ENCODE measurements around the gene CASKIN2. TPM values are rescaled to one million over a fixed set of nuclear protein-coding genes. Genes with fewer than 3 reads are reported as not detected.
"Not testable (repeated sequence)": the region's sequence is repeated elsewhere in the genome, so short reads cannot be mapped to it uniquely, and the experiment has no call there.

The CASKIN2 gene
- total and polyA plus RNA-seq, 10 of the 15 experiments (the other 5 are each of a cell fraction or from before 2014, with no cell fraction given): 0.02 to 2.7 (median 0.44) TPM; not detected in 1

- ChIA-PET RAD21 (ENCODE audit: unreplicated experiment) (no interaction called here), SMC1A (ENCODE audit: uncharacterized antibody, unreplicated experiment) (interaction anchor here (0.6 kb wide), 1 partner anchor 14 kb away, joined by 3 read pairs; no protein-coding TSS in a partner anchor), CTCF (interaction anchor here (1.0 kb wide), 1 partner anchor 158 kb away, joined by 3 read pairs; no protein-coding TSS in a partner anchor), POLR2A (interaction anchor here (0.7 kb wide), 1 partner anchor 129 kb away, joined by 3 read pairs; no protein-coding TSS in a partner anchor)
- no peaks in the 10 kb centered on the region for H4K20me1 ChIP-seq (ENCODE audit: control insufficient read depth, insufficient read depth)
- no peaks in the 10 kb centered on the region for H3K4me1 ChIP-seq (ENCODE audit: control insufficient read depth, insufficient read depth, low read length)
- in situ Hi-C loops (cut with MboI): no loop called here
- no peak overlapping the region for H2AFZ ChIP-seq (ENCODE audit: control insufficient read depth, low read depth, low read length)
- H3K79me2 ChIP-seq (ENCODE audit: control insufficient read depth, insufficient read depth, low read length): no peaks in the 10 kb centered on the region
- H3K27me3 ChIP-seq (replicated peaks in 1 of 2; ENCODE audit: control insufficient read depth in 2 of 2, insufficient read depth in 2 of 2, low read length in 1 of 2): no peaks in the 10 kb centered on the region
- BruUV-seq (replicated peaks): no TSS peak
- TF ChIP-seq ESRRA (IDR thresholded peaks at IDR 0.05; ENCODE audit: low read length) (no peak), MEF2A (IDR thresholded peaks at IDR 0.05; ENCODE audit: insufficient read depth, low read depth, low read length) (no peak), NBN (IDR thresholded peaks at IDR 0.05) (no peak), ZBED1 (IDR thresholded peaks at IDR 0.05; ENCODE audit: borderline replicate concordance) (no peak), WRNIP1 (IDR thresholded peaks at IDR 0.05; ENCODE audit: borderline replicate concordance, low read depth, low read length) (no peak), SPI1 (IDR thresholded peaks at IDR 0.05; ENCODE audit: borderline replicate concordance, insufficient read depth, low read depth, low read length) (no peak)
- TF ChIP-seq, protein P1, sequence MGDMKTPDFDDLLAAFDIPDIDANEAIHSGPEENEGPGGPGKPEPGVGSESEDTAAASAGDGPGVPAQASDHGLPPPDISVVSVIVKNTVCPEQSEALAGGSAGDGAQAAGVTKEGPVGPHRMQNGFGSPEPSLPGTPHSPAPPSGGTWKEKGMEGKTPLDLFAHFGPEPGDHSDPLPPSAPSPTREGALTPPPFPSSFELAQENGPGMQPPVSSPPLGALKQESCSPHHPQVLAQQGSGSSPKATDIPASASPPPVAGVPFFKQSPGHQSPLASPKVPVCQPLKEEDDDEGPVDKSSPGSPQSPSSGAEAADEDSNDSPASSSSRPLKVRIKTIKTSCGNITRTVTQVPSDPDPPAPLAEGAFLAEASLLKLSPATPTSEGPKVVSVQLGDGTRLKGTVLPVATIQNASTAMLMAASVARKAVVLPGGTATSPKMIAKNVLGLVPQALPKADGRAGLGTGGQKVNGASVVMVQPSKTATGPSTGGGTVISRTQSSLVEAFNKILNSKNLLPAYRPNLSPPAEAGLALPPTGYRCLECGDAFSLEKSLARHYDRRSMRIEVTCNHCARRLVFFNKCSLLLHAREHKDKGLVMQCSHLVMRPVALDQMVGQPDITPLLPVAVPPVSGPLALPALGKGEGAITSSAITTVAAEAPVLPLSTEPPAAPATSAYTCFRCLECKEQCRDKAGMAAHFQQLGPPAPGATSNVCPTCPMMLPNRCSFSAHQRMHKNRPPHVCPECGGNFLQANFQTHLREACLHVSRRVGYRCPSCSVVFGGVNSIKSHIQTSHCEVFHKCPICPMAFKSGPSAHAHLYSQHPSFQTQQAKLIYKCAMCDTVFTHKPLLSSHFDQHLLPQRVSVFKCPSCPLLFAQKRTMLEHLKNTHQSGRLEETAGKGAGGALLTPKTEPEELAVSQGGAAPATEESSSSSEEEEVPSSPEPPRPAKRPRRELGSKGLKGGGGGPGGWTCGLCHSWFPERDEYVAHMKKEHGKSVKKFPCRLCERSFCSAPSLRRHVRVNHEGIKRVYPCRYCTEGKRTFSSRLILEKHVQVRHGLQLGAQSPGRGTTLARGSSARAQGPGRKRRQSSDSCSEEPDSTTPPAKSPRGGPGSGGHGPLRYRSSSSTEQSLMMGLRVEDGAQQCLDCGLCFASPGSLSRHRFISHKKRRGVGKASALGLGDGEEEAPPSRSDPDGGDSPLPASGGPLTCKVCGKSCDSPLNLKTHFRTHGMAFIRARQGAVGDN (IDR thresholded peaks at IDR 0.05): no peak
- no peak overlapping the region for H3K4me2 ChIP-seq (ENCODE audit: control insufficient read depth, insufficient read depth)
- H3K9me3 ChIP-seq (replicated peaks; ENCODE audit: control insufficient read depth, insufficient read depth, low read length): no peaks in the 10 kb centered on the region
- no peak overlapping the region for H3K4me3 ChIP-seq
- ATAC-seq: no peak
- no peak overlapping the region for H3K9ac ChIP-seq (ENCODE audit: control insufficient read depth, insufficient read depth, low read length)
- no peak for DNase-seq (ENCODE audit: low read depth, low spot score)
- intact Hi-C loops (cut with micrococcal nuclease; ENCODE audit: unreplicated experiment): no loop called here
- no peak for FAIRE-seq
- H3K27ac ChIP-seq (ENCODE audit: control insufficient read depth, insufficient read depth): no peak overlapping the region
- H3K36me3 ChIP-seq (ENCODE audit: control insufficient read depth in 2 of 2, insufficient read depth in 2 of 2, low read length in 1 of 2): peaks cover 3% of the 10 kb centered on the region in 2 experiments; a peak in 3 of 4 replicates
- 65% methylated on average over 7 of the region's 7 CpGs for WGBS (ENCODE audit: insufficient coverage, insufficient replicate concordance, low lambda C conversion rate, missing lambda C conversion rate)
These were observed 36.8 kb downstream of the CASKIN2 start for GRCh38 chr17:75478508-75478907.

DNA sequence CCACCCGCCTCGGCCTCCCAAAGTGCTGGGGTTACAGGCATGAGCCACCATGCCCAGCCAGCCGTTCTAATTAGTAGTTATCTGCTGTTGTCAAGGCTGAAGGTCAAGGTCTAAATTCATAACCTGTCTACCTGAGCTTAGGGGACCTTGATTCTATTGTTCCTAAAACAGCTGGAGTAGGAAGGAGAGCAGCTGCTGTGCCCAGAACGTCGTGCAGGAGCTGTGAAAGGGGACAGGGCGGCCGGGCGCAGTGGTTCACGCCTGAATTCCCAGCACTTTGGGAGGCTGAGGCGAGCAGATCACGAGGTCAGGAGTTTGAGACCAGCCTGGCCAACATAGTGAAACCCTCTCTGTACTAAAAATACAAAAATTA lies 37.9 kb downstream of the CASKIN2 start:
- H3K9ac ChIP-seq (ENCODE audit: control insufficient read depth, insufficient read depth, low read length); H3K4me1 ChIP-seq (ENCODE audit: control insufficient read depth, insufficient read depth, low read length); in situ Hi-C loops (cut with MboI); H3K27me3 ChIP-seq (replicated peaks in 1 of 2; ENCODE audit: control insufficient read depth in 2 of 2, insufficient read depth in 2 of 2, low read length in 1 of 2); H3K4me3 ChIP-seq; intact Hi-C loops (cut with micrococcal nuclease; ENCODE audit: unreplicated experiment); H4K20me1 ChIP-seq (ENCODE audit: control insufficient read depth, insufficient read depth); BruUV-seq (replicated peaks); H3K36me3 ChIP-seq (ENCODE audit: control insufficient read depth in 2 of 2, insufficient read depth in 2 of 2, low read length in 1 of 2); H3K9me3 ChIP-seq (replicated peaks; ENCODE audit: control insufficient read depth, insufficient read depth, low read length); FAIRE-seq; DNase-seq (ENCODE audit: low read depth, low spot score); POLR2A ChIA-PET; H2AFZ ChIP-seq (ENCODE audit: control insufficient read depth, low read depth, low read length); RAD21 ChIA-PET (ENCODE audit: unreplicated experiment); H3K4me2 ChIP-seq (ENCODE audit: control insufficient read depth, insufficient read depth); H3K27ac ChIP-seq (ENCODE audit: control insufficient read depth, insufficient read depth); H3K79me2 ChIP-seq (ENCODE audit: control insufficient read depth, insufficient read depth, low read length); SMC1A ChIA-PET (ENCODE audit: uncharacterized antibody, unreplicated experiment); ATAC-seq: not testable (repeated sequence)
- 93% methylated on average over 11 of the region's 11 CpGs for WGBS (ENCODE audit: insufficient coverage, insufficient replicate concordance, low lambda C conversion rate, missing lambda C conversion rate)
- CTCF ChIA-PET: interaction anchor here (1.1 kb wide), 1 partner anchor 157 kb away, joined by 3 read pairs; no protein-coding TSS in a partner anchor

All from GM12878 (cell line).